ACHN (cell line): ENCODE data around the gene DOCK1.
A peak's percentile ranks its signal among the peaks of the same experiment; 100 is the strongest.

Source experiments
- DNase-seq: peaks from one replicate; pipeline ENCODE4 v3.0.0-alpha.2; 2015
- in situ Hi-C: cut with HindIII; loops from 2 replicates; pipeline ENCODE4 v1.10.0; 2017; ENCODE audit warnings: low sequenced_read_pairs, low pct_ligation_motif_present, low pct_unique_long_range_greater_than_20kb

DOCK1 gene

GRCh38 chr10:127162841-127163240, 257.6 kb downstream of the DOCK1 start:
- in situ Hi-C loops = no loop called here
- DNase-seq = no peak

DNA sequence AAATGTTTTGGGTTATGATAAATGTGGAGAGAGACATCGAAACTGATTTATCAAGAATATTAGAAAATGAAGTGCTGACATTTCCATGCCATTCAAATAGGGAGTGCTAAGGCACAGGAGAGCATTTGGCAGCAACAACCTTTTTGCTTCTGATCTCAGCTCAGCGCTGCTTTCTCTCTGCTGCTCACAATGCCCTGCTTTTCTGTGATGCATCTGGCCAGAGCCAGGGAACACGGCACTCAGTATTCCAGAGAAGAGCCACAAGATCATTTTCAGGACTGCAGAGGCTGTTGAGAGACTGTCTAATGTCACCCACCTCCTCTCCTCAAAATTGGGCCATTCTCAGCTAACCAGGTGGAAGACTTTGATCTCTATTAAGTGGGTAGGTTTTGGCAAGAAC, 263.0 kb downstream of the DOCK1 start:
- DNase-seq = no peak
- in situ Hi-C loops = no loop called here

- DNase-seq = no peak
- in situ Hi-C loops = no loop called here
Measured at GRCh38 chr10:127174866-127175265, 269.6 kb downstream of the DOCK1 start.

DNA sequence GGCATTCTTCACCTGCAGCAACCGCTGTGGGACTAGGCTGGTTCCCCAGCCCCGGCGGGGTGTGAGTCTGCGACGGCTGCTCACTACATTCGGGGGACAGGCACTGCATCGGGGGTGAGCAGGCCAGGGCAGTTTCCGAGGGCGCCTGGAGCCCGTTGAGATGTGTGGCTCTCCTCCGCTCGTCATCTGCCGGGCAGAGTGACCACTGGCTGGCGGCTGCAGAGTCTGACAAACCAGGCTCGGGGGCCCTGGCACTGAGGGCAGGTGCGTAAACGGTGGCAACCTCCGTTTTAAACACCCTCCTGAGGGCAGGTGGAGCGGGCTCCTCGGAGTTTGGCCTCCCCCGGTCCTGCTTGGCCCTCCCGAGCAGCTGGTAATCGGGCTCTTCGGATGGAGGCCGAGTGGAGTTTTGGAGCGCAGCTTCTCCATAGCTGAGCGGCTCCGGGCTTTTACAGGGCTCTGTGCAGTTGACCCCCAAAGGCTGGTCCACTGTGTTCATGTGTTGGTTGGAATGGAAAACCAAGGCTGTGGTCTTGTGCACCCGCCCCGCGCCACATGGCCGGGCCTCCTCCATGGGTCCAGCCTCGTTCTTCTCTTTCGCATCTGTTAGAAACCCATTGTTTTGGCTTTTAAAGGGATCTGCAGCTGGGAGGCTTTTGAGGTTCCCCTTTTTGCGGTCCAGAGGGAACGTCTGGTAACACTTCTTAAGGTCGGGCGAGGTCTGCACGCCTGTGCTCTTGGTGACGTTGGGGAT, 270.3 kb downstream of the DOCK1 start:
- DNase-seq = no peak
- in situ Hi-C loops = no loop called here

DNA sequence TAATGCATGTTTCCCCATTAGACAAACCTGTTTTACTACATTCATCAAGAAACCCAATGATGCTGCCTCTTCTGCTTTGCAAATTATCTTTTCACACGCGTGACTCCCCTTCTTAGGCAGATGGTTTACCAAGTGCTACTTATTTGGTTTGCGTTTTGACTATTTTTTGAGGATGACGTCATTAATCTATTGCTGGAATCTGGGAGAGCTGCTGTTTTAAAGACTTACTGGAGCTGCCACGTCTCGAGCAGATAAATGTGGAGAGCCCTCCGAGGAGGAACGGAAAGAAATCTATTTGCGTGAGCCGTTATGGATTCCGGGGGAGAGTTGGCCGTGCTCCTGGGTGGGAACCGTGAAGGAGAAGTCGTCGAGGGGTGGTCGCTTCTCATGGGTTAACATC, 271.4 kb downstream of the DOCK1 start:
- in situ Hi-C loops = no loop called here
- no peak for DNase-seq

DNA sequence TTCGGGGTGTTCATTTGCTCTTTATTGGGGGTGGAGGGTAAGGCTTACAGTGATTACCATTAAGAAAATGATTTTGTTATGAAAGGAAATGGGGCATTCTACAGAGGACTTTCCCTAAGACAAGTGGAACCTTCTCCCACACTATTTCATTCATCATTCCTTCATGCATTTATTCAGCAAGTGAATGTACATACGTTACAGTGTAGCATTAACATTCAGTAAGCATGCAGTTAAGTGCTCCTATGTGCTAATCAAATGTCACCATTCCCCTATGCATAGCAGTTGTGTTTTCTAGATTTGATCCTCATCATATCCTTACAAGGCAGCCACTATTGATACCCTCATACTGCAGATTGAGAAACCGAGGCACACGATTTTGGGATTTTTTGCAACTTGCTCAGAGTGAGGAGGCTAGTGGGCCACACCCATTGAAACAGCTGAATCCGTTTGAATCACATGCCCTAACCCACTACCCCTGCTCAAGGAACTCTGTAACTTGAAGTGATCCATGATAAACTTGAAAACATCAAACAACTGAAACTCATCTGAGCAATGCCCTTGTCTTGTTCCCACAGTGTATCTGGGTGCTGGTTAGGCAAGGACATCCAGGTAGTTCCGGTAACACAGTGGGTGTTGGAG, 274.5 kb downstream of the DOCK1 start:
- DNase-seq = no peak
- in situ Hi-C loops = no loop called here

DNA sequence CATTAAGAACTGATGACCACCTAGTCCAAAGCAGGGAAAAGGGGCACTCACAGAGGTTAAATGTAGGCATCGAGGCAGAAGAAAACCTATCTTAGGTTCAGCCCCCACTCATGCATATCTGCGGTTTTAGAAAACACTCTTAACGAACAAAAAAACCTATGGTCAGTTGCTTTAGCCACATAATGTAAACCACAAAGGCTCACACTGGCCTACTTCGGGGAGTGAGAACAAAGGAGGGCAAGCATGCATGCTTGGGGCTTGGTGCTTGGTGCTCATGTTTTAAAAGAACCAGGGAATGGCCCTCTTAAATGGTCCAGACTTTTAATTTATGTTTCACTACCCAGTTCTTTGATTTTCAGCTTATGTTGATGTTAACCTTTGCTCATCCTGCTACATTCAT, 276.9 kb downstream of the DOCK1 start:
- no peak for DNase-seq
- in situ Hi-C loops = no loop called here

DNA sequence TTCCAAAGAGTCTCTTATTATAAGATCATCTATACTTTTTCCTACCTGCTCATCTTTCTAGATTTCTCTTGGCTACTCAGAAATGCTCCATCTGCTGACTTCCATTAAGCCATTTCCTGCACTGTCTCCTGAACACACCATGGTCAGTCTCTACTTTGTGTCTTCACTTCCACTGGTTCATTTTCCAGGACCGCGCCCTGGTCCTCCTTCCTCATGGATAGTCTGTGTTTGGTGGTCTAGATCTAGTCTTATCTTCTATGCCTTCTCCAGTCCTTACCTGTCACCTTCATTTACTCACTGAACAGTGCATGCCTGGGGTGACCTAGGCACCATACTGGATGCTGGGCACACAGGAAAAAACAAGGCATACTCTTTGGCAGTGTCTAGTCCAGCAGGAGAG, 279.4 kb downstream of the DOCK1 start:
- in situ Hi-C loops = no loop called here
- DNase-seq = no peak

GRCh38 chr10:127186813-127187212, 281.6 kb downstream of the DOCK1 start:
- in situ Hi-C loops = no loop called here
- no peak for DNase-seq

- DNase-seq = no peak
- in situ Hi-C loops = no loop called here
Measured at GRCh38 chr10:127189226-127189625, 284.0 kb downstream of the DOCK1 start.

GRCh38 chr10:127190427-127190826, 285.2 kb downstream of the DOCK1 start:
- DNase-seq = no peak
- in situ Hi-C loops = no loop called here

- peak; percentile 6 for DNase-seq
- in situ Hi-C loops = no loop called here
Measured at GRCh38 chr10:127193125-127193524, 287.9 kb downstream of the DOCK1 start.

DNA sequence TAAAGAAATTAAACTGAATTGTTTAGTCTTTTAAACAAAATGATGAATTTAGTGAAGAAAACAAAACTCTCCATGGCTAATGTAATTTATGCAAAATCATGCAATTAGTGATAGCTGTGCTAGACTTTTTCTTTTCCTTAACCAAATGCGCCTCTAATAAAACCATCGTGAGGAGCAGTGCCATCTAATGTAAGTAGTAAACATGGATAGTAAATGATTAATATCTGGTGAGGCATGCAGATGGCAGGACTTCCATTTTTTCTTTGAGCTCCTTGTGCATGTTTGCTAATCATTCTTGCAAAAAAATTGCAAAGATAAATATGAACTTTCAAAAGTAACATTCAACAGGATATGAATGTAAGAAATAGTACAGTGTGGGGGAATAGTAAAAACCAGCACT, 288.9 kb downstream of the DOCK1 start:
- peak; percentile 19 for DNase-seq
- in situ Hi-C loops = no loop called here

DNA sequence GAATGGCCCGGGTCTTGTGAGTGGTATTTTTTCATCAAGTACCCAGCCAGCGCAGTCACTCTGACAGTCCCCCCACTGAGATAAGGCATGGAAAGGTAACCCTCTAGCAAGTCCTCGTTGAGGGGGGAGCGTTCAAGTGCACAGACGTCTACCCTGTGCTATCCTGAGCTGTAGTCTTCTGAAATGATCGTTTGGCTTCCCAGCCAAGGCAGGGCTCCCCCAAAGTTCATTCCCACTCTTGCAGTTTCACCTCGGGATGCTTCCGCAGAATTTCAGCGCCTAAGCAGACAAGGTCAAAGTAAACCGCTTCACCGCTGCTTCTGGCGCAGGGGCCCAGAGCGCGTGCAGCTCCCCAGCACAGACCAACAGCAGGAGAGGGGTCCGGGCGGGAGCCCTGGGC, 289.4 kb downstream of the DOCK1 start:
- in situ Hi-C loops = no loop called here
- DNase-seq = no peak

- in situ Hi-C loops = no loop called here
- DNase-seq = peak; percentile 8
Measured at GRCh38 chr10:127195041-127195506, 289.8 kb downstream of the DOCK1 start.

GRCh38 chr10:127195571-127196281, 290.5 kb downstream of the DOCK1 start:
- peak; percentile 33 for DNase-seq
- in situ Hi-C loops = no loop called here

DNA sequence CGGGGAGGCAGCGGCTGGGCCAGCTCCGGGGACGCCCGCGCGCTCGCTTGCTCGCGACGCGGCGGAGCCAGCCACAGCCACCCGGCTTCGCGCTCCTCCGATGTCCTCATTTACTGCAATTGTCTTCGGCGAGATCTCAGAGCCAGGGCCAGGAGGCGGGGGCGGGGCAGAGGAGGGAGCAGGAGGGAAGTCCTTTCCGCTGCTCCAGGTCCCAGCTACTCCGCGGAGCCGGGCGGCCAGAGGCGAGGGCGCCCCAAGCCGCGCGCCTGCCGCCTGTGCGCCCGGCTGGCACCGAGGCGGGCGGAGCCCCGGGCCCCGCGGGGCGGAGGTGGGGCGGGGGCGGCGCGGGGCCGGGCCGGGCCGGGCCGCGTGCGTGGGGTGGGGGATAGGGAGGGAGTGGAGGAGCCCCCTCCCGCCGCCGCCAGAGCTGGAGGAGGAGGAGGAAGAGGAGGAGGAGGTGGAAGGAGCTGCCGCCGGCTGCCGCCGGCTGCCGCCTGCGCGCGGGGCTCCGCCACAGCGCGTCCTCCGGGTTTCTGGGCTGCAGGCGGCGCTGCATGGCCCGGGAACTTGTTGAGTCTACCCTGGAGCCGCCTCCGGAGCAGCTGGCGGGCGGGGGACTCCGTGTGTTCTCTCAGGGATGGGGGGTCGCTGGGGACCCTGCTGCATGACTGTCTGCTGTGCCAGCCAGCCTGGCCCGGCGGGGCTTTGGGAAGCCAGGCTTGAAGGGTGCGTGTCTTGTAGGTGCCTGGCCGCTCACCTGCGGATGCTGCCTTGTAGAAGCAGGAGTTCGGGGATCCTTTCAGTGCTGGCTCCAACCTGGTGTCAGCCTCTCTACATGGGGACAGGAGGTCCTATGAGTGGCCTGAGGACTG, 291.3 kb downstream of the DOCK1 start, which contains the start of gene INSYN2A:
Gene INSYN2A (minus strand): TSS at position 310 of the 872 bp plus-strand sequence. CDS start 20,196 bp downstream, outside the sequence.
- DNase-seq = peak; percentile 52
- in situ Hi-C loops = no loop called here

GRCh38 chr10:127197154-127197432, 291.9 kb downstream of the DOCK1 start:
- in situ Hi-C loops = no loop called here
- no peak for DNase-seq

DNA sequence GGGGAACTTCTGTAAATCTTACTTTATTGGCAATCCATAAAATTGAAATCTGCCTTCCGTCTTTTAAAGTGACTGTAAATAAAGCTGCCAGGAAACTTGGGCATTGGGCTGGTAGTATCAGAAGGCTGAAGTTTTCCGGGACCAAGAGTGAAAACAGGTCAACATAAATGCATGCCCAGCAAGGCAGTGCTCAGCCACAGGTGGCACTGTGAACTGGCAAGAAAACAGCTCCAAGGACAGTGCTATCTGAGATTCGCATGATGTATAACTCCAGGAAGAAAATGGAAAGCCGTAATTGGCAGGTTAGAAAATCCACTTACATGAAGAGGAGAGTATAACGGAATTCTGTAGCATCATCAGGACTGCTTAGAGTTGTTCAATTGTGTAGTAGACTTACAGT, 293.1 kb downstream of the DOCK1 start:
- in situ Hi-C loops = no loop called here
- DNase-seq = peak; percentile 9
